ENCODE results near the gene SLC7A10. TPM values are rescaled to one million over a fixed set of nuclear protein-coding genes. Genes with fewer than 3 reads are reported as not detected.

SLC7A10 gene
- polyA plus RNA-seq, 1 of the 3 experiments (the other 2 are of a cell fraction) = 0.02 TPM

DNA sequence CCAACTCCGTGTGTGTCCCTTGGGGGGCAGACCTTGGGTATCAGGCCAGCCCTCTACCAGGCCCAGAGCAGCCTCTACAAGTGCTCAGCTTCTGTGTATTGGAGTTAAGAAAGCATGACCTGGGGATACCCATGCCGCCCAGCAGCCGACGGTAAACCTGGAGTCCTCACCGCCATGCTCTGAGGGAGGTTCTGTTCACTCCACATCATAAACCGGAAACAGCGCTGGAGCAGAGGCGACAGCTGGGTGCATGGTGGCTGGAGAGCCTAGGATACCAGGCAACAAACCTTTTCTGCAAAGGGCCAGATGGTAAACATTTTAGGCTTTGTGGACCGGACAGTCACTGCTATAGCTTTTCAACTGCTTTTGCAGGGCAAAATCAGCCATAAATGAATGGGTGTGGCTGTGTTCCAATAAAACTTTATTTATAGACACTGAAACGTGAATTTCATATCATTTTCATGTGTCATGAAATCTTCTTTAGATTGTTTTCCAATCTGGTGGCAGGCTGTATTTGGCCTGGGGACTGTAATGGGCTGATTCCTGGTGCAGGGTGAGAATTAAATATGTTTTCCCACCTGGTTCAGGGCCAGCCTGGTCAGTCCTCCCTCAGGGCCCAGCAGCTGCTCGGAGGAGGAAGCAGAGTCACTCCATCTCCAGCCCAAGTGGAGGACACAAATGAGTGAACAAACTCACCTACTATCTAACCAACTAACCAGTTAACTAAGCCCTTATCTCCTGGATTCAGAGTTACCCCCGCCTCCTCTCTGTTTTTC is 45.8 kb upstream of the SLC7A10 start (continued):
- TF ChIP-seq, protein P1, sequence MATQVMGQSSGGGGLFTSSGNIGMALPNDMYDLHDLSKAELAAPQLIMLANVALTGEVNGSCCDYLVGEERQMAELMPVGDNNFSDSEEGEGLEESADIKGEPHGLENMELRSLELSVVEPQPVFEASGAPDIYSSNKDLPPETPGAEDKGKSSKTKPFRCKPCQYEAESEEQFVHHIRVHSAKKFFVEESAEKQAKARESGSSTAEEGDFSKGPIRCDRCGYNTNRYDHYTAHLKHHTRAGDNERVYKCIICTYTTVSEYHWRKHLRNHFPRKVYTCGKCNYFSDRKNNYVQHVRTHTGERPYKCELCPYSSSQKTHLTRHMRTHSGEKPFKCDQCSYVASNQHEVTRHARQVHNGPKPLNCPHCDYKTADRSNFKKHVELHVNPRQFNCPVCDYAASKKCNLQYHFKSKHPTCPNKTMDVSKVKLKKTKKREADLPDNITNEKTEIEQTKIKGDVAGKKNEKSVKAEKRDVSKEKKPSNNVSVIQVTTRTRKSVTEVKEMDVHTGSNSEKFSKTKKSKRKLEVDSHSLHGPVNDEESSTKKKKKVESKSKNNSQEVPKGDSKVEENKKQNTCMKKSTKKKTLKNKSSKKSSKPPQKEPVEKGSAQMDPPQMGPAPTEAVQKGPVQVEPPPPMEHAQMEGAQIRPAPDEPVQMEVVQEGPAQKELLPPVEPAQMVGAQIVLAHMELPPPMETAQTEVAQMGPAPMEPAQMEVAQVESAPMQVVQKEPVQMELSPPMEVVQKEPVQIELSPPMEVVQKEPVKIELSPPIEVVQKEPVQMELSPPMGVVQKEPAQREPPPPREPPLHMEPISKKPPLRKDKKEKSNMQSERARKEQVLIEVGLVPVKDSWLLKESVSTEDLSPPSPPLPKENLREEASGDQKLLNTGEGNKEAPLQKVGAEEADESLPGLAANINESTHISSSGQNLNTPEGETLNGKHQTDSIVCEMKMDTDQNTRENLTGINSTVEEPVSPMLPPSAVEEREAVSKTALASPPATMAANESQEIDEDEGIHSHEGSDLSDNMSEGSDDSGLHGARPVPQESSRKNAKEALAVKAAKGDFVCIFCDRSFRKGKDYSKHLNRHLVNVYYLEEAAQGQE (IDR thresholded peaks at IDR 0.05; ENCODE audit: low read depth, low read length) = no peak
- TF ChIP-seq, protein P2, sequence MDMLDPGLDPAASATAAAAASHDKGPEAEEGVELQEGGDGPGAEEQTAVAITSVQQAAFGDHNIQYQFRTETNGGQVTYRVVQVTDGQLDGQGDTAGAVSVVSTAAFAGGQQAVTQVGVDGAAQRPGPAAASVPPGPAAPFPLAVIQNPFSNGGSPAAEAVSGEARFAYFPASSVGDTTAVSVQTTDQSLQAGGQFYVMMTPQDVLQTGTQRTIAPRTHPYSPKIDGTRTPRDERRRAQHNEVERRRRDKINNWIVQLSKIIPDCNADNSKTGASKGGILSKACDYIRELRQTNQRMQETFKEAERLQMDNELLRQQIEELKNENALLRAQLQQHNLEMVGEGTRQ (IDR thresholded peaks at IDR 0.05; ENCODE audit: borderline replicate concordance, low read depth, low read length) = no peak
- no peak for TF ChIP-seq TCF12 (IDR thresholded peaks at IDR 0.05)

DNA sequence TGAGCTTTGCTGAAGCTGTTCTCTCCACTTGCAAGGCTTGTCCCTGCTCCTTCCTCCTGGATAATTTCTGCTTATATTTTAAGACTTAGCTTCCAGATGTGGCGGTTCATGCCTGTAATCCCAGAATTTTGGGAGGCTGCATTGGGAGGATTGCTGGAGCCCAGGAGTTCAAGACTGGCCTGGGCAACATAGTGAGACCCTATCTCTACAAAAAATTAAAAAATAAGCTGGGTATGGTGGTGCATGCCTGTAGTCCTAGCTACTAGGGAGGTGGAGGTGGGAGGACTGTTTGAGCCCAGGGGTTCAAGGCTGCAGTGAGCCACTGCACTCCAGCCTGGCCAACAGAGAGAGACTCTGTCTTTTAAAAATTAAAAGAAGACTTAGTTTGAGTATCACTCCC is 45.1 kb upstream of the SLC7A10 start:
- no peak for DNase-seq
- Histone ChIP-seq H3K79me2 (ENCODE audit: insufficient read depth) (no peaks in the 10 kb centered on the region), H3K9me3 (no peaks in the 10 kb centered on the region), H3K4me2 (no peak overlapping the region), H2AFZ (ENCODE audit: low read depth) (no peak overlapping the region), H3K27ac (ENCODE audit: low read depth in 2 of 2, low read length in 1 of 2) (no peak overlapping the region), H3F3A (replicated peaks; ENCODE audit: insufficient read depth) (no peaks in the 10 kb centered on the region), H4K20me1 (ENCODE audit: insufficient read depth) (no peaks in the 10 kb centered on the region), H3K9me2 (no peaks in the 10 kb centered on the region), H3K4me1 (ENCODE audit: control insufficient read depth in 1 of 2, insufficient read depth in 2 of 2, low read depth in 1 of 2, low read length in 1 of 2) (no peaks in the 10 kb centered on the region; a peak in 1 of 4 replicates), H3K36me3 (replicated peaks in 1 of 2; ENCODE audit: control insufficient read depth in 1 of 2, insufficient read depth in 2 of 2, low read length in 1 of 2) (no peaks in the 10 kb centered on the region), H3K9ac (no peak overlapping the region), H3K4me3 (ENCODE audit: low read depth in 2 of 2, low read length in 1 of 2) (no peak overlapping the region), H3K27me3 (ENCODE audit: insufficient read depth) (no peaks in the 10 kb centered on the region)
- CTCF ChIA-PET = interaction anchor here (1.0 to 1.8 kb wide), 3 partner anchors 17 to 825 kb away, joined by 3 to 6 read pairs (median 4); no protein-coding TSS in a partner anchor
- POLR2A ChIA-PET = no interaction called here
- WGBS (ENCODE audit: low lambda C conversion rate) = 78% methylated on average over 1 of the region's 1 CpG
- TF ChIP-seq, protein P3, sequence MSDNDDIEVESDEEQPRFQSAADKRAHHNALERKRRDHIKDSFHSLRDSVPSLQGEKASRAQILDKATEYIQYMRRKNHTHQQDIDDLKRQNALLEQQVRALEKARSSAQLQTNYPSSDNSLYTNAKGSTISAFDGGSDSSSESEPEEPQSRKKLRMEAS (IDR thresholded peaks at IDR 0.05; ENCODE audit: low read depth) = no peak
- no peak for TF ChIP-seq JUND (IDR thresholded peaks at IDR 0.05)
- TF ChIP-seq GATA2 (CRISPR knock-in tag; IDR thresholded peaks at IDR 0.05) = no peak
- TF ChIP-seq, protein P4, sequence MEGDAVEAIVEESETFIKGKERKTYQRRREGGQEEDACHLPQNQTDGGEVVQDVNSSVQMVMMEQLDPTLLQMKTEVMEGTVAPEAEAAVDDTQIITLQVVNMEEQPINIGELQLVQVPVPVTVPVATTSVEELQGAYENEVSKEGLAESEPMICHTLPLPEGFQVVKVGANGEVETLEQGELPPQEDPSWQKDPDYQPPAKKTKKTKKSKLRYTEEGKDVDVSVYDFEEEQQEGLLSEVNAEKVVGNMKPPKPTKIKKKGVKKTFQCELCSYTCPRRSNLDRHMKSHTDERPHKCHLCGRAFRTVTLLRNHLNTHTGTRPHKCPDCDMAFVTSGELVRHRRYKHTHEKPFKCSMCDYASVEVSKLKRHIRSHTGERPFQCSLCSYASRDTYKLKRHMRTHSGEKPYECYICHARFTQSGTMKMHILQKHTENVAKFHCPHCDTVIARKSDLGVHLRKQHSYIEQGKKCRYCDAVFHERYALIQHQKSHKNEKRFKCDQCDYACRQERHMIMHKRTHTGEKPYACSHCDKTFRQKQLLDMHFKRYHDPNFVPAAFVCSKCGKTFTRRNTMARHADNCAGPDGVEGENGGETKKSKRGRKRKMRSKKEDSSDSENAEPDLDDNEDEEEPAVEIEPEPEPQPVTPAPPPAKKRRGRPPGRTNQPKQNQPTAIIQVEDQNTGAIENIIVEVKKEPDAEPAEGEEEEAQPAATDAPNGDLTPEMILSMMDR (IDR thresholded peaks at IDR 0.05) = no peak
- no peak for TF ChIP-seq CHD2 (IDR thresholded peaks at IDR 0.05; ENCODE audit: low read length, partially characterized antibody)
- TF ChIP-seq, protein P2 (IDR thresholded peaks at IDR 0.05; ENCODE audit: borderline replicate concordance, low read depth, low read length) = no peak
- TF ChIP-seq SIN3A (IDR thresholded peaks at IDR 0.05; ENCODE audit: borderline replicate concordance, low read depth, low read length) = no peak
- no peak for TF ChIP-seq RCOR1 (IDR thresholded peaks at IDR 0.05; ENCODE audit: low read length)

Data from SK-N-SH (cell line).